Mesenchymal stem cell (in vitro differentiated cells and primary cell): ENCODE data around the gene DMD.
A peak's percentile ranks its signal among the peaks of the same experiment; 100 is the strongest.

Experiments used
- DNase-seq: peaks from one replicate; pipeline ENCODE4 v3.0.0-alpha.2; 2013
- H2AFZ ChIP-seq: one replicate; pipeline ENCODE4 v1.6.1; 2013; ENCODE audit warnings: low read depth, mild to moderate bottlenecking, control low read depth, inconsistent platforms, low read length, moderate library complexity
- H2AK5ac ChIP-seq: 2 replicates; pipeline ENCODE4 v1.6.1; 2013; ENCODE audit warnings: low read length, moderate library complexity, mild to moderate bottlenecking, inconsistent platforms; ENCODE audit not compliant: severe bottlenecking
- H2BK120ac ChIP-seq: one replicate; pipeline ENCODE4 v1.6.1; 2013; ENCODE audit warnings: low read depth, mild to moderate bottlenecking, inconsistent platforms, low read length, moderate library complexity
- H2BK12ac ChIP-seq, 2 experiments: one replicate each; pipeline ENCODE4 v1.6.1; 2013; ENCODE audit warnings: inconsistent platforms in 2 of 2, low read length in 2 of 2, mild to moderate bottlenecking in 2 of 2, moderate library complexity in 2 of 2, control low read depth in 1 of 2
- H2BK15ac ChIP-seq: one replicate; pipeline ENCODE4 v1.6.1; 2013; ENCODE audit warnings: mild to moderate bottlenecking, low read depth, inconsistent platforms; ENCODE audit not compliant: poor library complexity, severe bottlenecking
- H2BK5ac ChIP-seq: 2 replicates; pipeline ENCODE4 v1.6.1; 2013; ENCODE audit warnings: low read depth, mild to moderate bottlenecking, low read length, control low read depth, inconsistent platforms; ENCODE audit not compliant: poor library complexity, severe bottlenecking
- H3K14ac ChIP-seq, 2 experiments: one replicate each; pipeline ENCODE4 v1.6.1; 2013; ENCODE audit warnings: inconsistent platforms in 2 of 2, low read length in 2 of 2, control low read depth in 1 of 2, mild to moderate bottlenecking in 1 of 2, moderate library complexity in 1 of 2
- H3K18ac ChIP-seq, 2 experiments: one replicate each; pipeline ENCODE4 v1.6.1; 2013; ENCODE audit warnings: inconsistent platforms in 2 of 2, low read length in 2 of 2, control low read depth in 1 of 2, low read depth in 1 of 2, mild to moderate bottlenecking in 1 of 2
- H3K23ac ChIP-seq, 2 experiments: one replicate each; pipeline ENCODE4 v1.6.1; 2013; ENCODE audit warnings: inconsistent platforms in 2 of 2, low read length in 2 of 2, mild to moderate bottlenecking in 2 of 2, moderate library complexity in 2 of 2, control low read depth in 1 of 2
- H3K27ac ChIP-seq: 2 replicates; pipeline ENCODE4 v1.5.1; 2013; ENCODE audit warnings: mild to moderate bottlenecking, moderate library complexity, low read length, control low read depth, inconsistent platforms; ENCODE audit not compliant: poor library complexity, severe bottlenecking
- H3K27me3 ChIP-seq, 2 experiments: 2 replicates each; pipeline versions ENCODE4 v1.6.1 to v1.7.0; 2013; ENCODE audit warnings: low read length in 2 of 2, mild to moderate bottlenecking in 2 of 2, moderate library complexity in 2 of 2, control low read depth in 1 of 2, inconsistent platforms in 1 of 2; ENCODE audit not compliant: control insufficient read depth in 1 of 2, insufficient read depth in 1 of 2
- H3K36me3 ChIP-seq, 2 experiments: 2 replicates each; pipeline versions ENCODE4 v1.6.1 to v1.7.0; 2013; ENCODE audit warnings: low read length in 2 of 2, control low read depth in 1 of 2, inconsistent platforms in 1 of 2, low read depth in 1 of 2, mild to moderate bottlenecking in 1 of 2; ENCODE audit not compliant: insufficient read depth in 2 of 2, control insufficient read depth in 1 of 2
- H3K4ac ChIP-seq, 2 experiments: one replicate each; pipeline ENCODE4 v1.6.1; 2013; ENCODE audit warnings: inconsistent platforms in 2 of 2, low read length in 2 of 2, mild to moderate bottlenecking in 2 of 2, moderate library complexity in 2 of 2, control low read depth in 1 of 2, low read depth in 1 of 2
- H3K4me1 ChIP-seq: 2 replicates; pipeline ENCODE4 v1.6.1; 2013; ENCODE audit warnings: low read depth, low read length, control low read depth; ENCODE audit not compliant: control insufficient read depth, insufficient read depth
- H3K4me2 ChIP-seq: 2 replicates; pipeline ENCODE4 v1.6.1; 2013; ENCODE audit warnings: low read length, mild to moderate bottlenecking, inconsistent platforms; ENCODE audit not compliant: poor library complexity, severe bottlenecking
- H3K4me3 ChIP-seq, 2 experiments: 2 replicates each; pipeline versions ENCODE4 v1.5.1 to v1.7.0; 2013; ENCODE audit warnings: low read length in 2 of 2, mild to moderate bottlenecking in 2 of 2, control low read depth in 1 of 2, low read depth in 1 of 2; ENCODE audit not compliant: insufficient read depth in 1 of 2
- H3K79me1 ChIP-seq: replicated peaks from 2 replicates; pipeline ENCODE4 v1.6.1; 2013; ENCODE audit warnings: mild to moderate bottlenecking, control low read depth, low read length, inconsistent platforms; ENCODE audit not compliant: poor library complexity, severe bottlenecking
- H3K9ac ChIP-seq: 2 replicates; pipeline ENCODE4 v1.7.0; 2013; ENCODE audit warnings: mild to moderate bottlenecking, low read length, moderate library complexity
- H3K9me3 ChIP-seq: 2 replicates; pipeline ENCODE4 v1.7.0; 2013; ENCODE audit warnings: mild to moderate bottlenecking, low read length; ENCODE audit not compliant: control insufficient read depth
- H4K8ac ChIP-seq: one replicate; pipeline ENCODE4 v1.6.1; 2013; ENCODE audit warnings: inconsistent platforms, mild to moderate bottlenecking, low read length, moderate library complexity
- H4K91ac ChIP-seq: one replicate; pipeline ENCODE4 v1.6.1; 2013; ENCODE audit warnings: mild to moderate bottlenecking, low read length, inconsistent platforms
- WGBS: methylation state at CpG from one replicate; pipeline ENCODE4 v1.1.7; 2013; ENCODE audit warnings: mixed read lengths; 5-methylcytosine and 5-hydroxymethylcytosine counted together

Gene DMD

DNA sequence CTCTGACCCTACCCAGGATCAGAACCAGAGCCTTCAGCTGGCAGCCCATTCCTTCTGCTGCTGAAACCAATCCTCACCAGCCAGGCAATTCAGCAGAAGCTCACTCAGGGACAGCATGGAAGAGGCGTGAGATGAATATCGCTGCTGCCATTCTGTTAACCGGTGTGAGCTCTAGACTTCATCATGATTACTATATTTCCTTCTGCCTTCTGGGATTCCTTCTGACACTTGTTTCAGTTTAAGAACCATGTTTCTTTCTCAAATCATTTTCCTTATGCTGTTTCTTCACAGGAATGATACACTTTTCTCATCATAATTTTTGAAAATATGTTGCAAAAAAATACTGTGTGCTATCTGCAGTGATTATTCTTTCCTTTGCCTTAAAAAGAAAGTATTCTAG lies 1666.2 kb downstream of the DMD start:
- Histone ChIP-seq H2AK5ac (no peak overlapping the region), H4K91ac (no peak overlapping the region)
- WGBS = 93% methylated on average over 3 of the region's 3 CpGs

DNA sequence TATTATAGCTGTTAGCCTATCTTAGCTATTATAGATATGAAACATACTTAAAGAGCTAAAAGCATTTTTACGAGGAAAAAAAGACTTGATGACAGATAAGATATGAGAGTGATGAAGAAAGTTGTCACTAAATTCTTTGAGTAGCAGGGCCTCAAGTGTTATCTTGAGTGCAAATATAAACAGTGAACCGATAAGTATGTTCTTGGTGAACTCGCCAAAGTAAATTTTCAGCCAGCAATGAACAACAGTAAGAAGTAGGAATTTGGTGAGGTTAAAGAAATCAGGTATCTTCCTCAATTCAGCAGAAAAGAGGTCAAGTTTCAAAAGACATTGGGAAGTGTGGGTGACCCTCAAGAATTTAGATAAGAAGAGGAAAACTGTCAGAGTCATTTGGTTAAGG lies 1667.7 kb downstream of the DMD start:
- H2BK12ac ChIP-seq = no peak overlapping the region
- H3K4me1 ChIP-seq = peaks cover 1% of the 10 kb centered on the region
- no peak overlapping the region for H4K91ac ChIP-seq
- no peaks in the 10 kb centered on the region for H3K9me3 ChIP-seq
- H2BK5ac ChIP-seq = no peak overlapping the region
- no peak overlapping the region for H2BK120ac ChIP-seq
- no peak overlapping the region for H3K14ac ChIP-seq
- H3K27ac ChIP-seq = no peak overlapping the region
- H3K79me1 ChIP-seq = no peaks in the 10 kb centered on the region
- H3K36me3 ChIP-seq = no peaks in the 10 kb centered on the region
- H2AK5ac ChIP-seq = no peak overlapping the region
- no peak overlapping the region for H3K4me2 ChIP-seq
- no peak overlapping the region for H2AFZ ChIP-seq
- no peak overlapping the region for H3K4ac ChIP-seq
- no peak for DNase-seq
- no peak overlapping the region for H3K23ac ChIP-seq
- no peak overlapping the region for H3K9ac ChIP-seq
- 36% methylated on average over 3 of the region's 3 CpGs for WGBS
- H3K4me3 ChIP-seq = no peak overlapping the region
- H3K27me3 ChIP-seq = no peaks in the 10 kb centered on the region
- H4K8ac ChIP-seq = no peak overlapping the region
- H3K18ac ChIP-seq = no peak overlapping the region
- no peak overlapping the region for H2BK15ac ChIP-seq

More for the DNA sequence above, 1666.2 kb downstream of the DMD start:
- Histone ChIP-seq H2BK15ac (no peak overlapping the region), H3K18ac (peak overlapping the region in 1 of 2 experiments; percentile 24), H3K36me3 (no peaks in the 10 kb centered on the region), H3K4me3 (no peak overlapping the region), H3K27ac (no peak overlapping the region), H2BK120ac (no peak overlapping the region), H3K23ac (no peak overlapping the region), H3K4ac (no peak overlapping the region), H3K4me1 (peaks cover 1% of the 10 kb centered on the region), H3K79me1 (no peaks in the 10 kb centered on the region), H2BK12ac (peak overlapping the region in 1 of 2 experiments; percentile 39), H2BK5ac (no peak overlapping the region), H3K9me3 (no peaks in the 10 kb centered on the region), H4K8ac (no peak overlapping the region), H2AFZ (no peak overlapping the region), H3K4me2 (no peak overlapping the region), H3K27me3 (no peaks in the 10 kb centered on the region), H3K9ac (no peak overlapping the region), H3K14ac (no peak overlapping the region)
- no peak for DNase-seq

DNA sequence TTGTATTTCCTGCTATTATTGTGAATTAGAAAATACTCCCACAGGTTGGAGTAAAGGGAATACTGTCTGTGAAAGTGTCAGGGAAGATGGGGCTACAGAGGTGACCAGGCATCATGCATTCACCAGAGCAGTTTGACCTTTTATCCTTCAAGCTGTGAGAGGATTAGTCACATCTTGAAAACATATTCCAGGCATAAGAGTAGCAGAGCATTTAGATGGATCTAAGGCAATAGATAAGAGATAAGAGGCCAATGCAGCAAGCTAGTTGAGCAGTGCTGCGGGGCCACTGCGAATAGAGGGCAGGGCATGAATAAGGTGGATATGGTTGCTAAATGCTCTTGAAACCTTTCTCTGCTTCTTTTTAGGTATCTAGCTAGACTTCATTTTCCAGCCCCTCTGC lies 1668.8 kb downstream of the DMD start:
- Histone ChIP-seq H3K27ac (no peak overlapping the region), H3K79me1 (no peaks in the 10 kb centered on the region), H3K18ac (peak overlapping the region in 1 of 2 experiments; percentile 24), H3K4ac (no peak overlapping the region), H4K91ac (no peak overlapping the region), H4K8ac (no peak overlapping the region), H3K9ac (no peak overlapping the region), H3K4me3 (no peak overlapping the region), H3K23ac (no peak overlapping the region), H2BK5ac (no peak overlapping the region), H2BK12ac (no peak overlapping the region), H3K9me3 (no peaks in the 10 kb centered on the region), H3K4me2 (no peak overlapping the region), H3K36me3 (no peaks in the 10 kb centered on the region), H3K14ac (no peak overlapping the region), H2BK15ac (no peak overlapping the region), H2AK5ac (no peak overlapping the region), H3K4me1 (peaks cover 1% of the 10 kb centered on the region), H2AFZ (no peak overlapping the region), H3K27me3 (no peaks in the 10 kb centered on the region), H2BK120ac (no peak overlapping the region)
- no CpG with 5 or more reads among the region's 2 CpGs for WGBS
- no peak for DNase-seq

DNA sequence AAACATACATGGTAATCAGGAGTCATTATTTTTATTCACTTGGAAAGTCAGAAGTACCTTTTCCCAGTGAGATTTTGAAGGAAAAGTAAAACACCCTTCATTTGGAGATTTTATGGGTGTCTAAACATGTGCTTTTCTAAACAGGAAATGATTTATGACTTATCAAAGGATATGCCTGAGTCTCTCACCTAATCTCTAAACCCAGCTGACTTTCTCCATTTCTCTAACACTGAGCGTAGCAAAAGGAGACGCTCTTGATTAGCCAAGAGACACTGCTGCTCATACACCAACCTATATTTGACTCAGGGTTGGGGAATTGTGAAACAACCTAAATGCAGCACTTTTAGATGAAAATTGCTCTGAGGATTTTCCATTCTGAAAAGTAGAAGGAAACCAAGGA lies 1671.0 kb downstream of the DMD start:
- H3K4me1 ChIP-seq = peaks cover 1% of the 10 kb centered on the region
- no peaks in the 10 kb centered on the region for H3K79me1 ChIP-seq
- no peak overlapping the region for H3K4me3 ChIP-seq
- H2BK120ac ChIP-seq = no peak overlapping the region
- no peak overlapping the region for H3K14ac ChIP-seq
- no peak overlapping the region for H3K4me2 ChIP-seq
- no peak overlapping the region for H2BK15ac ChIP-seq
- H2BK12ac ChIP-seq = no peak overlapping the region
- no peak overlapping the region for H3K4ac ChIP-seq
- H2BK5ac ChIP-seq = no peak overlapping the region
- no peak overlapping the region for H3K23ac ChIP-seq
- no peak overlapping the region for H2AK5ac ChIP-seq
- H3K18ac ChIP-seq = no peak overlapping the region
- H3K36me3 ChIP-seq = no peaks in the 10 kb centered on the region
- H3K27ac ChIP-seq = no peak overlapping the region
- WGBS = no CpG with 5 or more reads among the region's 2 CpGs
- H3K9ac ChIP-seq = no peak overlapping the region
- no peak for DNase-seq
- no peaks in the 10 kb centered on the region for H3K9me3 ChIP-seq
- H4K8ac ChIP-seq = no peak overlapping the region
- H3K27me3 ChIP-seq = no peaks in the 10 kb centered on the region
- H4K91ac ChIP-seq = no peak overlapping the region
- no peak overlapping the region for H2AFZ ChIP-seq
